B cell (primary cell): ENCODE data around the gene HERPUD1. TPM values are rescaled to one million over a fixed set of nuclear protein-coding genes. Genes with fewer than 3 reads are reported as not detected.
A peak's percentile ranks its signal among the peaks of the same experiment; 100 is the strongest.

Source experiments
- ATAC-seq: fragments of 200-7000 bp; cut with Tn5 transposase; one replicate; pipeline ENCODE4 v1.10.0; 2021; ENCODE audit warnings: low read depth, mild to moderate bottlenecking, moderate number of reproducible peaks, moderate library complexity
- CTCF ChIA-PET: fragments of 350-600 bp; sonication (Branson Sonifier 250); formaldehyde crosslinking; loops from one replicate; lab custom pipeline; 2021; ENCODE audit warnings: antibody characterized with exemption, inconsistent platforms; lab: Charles Lee
- POLR2A ChIA-PET: fragments of 350-600 bp; sonication (Branson Sonifier 250); formaldehyde crosslinking; loops from one replicate; lab custom pipeline; 2021; ENCODE audit warnings: antibody characterized with exemption; lab: Charles Lee
- DNase-seq: peaks from one replicate; pipeline ENCODE4 v3.0.0; 2013
- H2AFZ ChIP-seq: 2 replicates; pipeline ENCODE4 v1.6.1; 2012; ENCODE audit warnings: mild to moderate bottlenecking, low read depth, low read length; ENCODE audit not compliant: insufficient read depth, poor library complexity, severe bottlenecking
- H3K27ac ChIP-seq, 2 donors: 1 replicate in 1 of 2; 2 replicates in 1 of 2; pipeline ENCODE4 v1.5.1; 2012 to 2013; ENCODE audit warnings: low read length in 2 of 2, mild to moderate bottlenecking in 2 of 2, moderate library complexity in 1 of 2
- H3K27me3 ChIP-seq, 4 experiments: fragments of 200-600 bp in 1 of 4; sonication (generic) in 1 of 4; replicated peaks in 1 of 4; 1 replicate in 2 of 4; 2 replicates in 2 of 4; pipeline versions ENCODE4 v1.6.1 to v1.7.0; 2013 to 2016; ENCODE audit warnings: low read length in 3 of 4, mild to moderate bottlenecking in 2 of 4, mixed read lengths in 1 of 4, moderate library complexity in 1 of 4; ENCODE audit not compliant: insufficient read depth in 4 of 4, control insufficient read depth in 3 of 4; ENCODE audit errors: control extremely low read depth in 1 of 4
- H3K36me3 ChIP-seq, 2 experiments: replicated peaks in 1 of 2; 1 replicate in 1 of 2; 2 replicates in 1 of 2; pipeline versions ENCODE4 v1.6.1 to v1.7.1; 2013; ENCODE audit warnings: low read length in 1 of 2; ENCODE audit not compliant: insufficient read depth in 2 of 2, control insufficient read depth in 1 of 2; ENCODE audit errors: control extremely low read depth in 1 of 2, extremely low read depth in 1 of 2
- H3K4me1 ChIP-seq, 2 donors: fragments of 200-600 bp in 1 of 2; sonication (generic) in 1 of 2; 1 replicate in 1 of 2; 2 replicates in 1 of 2; pipeline versions ENCODE4 v1.5.1 to v1.6.1; 2013 to 2017; ENCODE audit warnings: low read length in 2 of 2; ENCODE audit not compliant: control insufficient read depth in 2 of 2, insufficient read depth in 2 of 2
- H3K4me2 ChIP-seq: replicated peaks from 2 replicates; pipeline ENCODE3; 2012; ENCODE audit warnings: mild to moderate bottlenecking, low read depth, low read length; ENCODE audit not compliant: poor library complexity, severe bottlenecking
- H3K4me3 ChIP-seq, 5 experiments: fragments of 200-600 bp in 1 of 5; sonication (generic) in 1 of 5; 1 replicate in 3 of 5; 2 replicates in 2 of 5; pipeline versions ENCODE4 v1.5.1 to v1.7.0; 2011 to 2016; ENCODE audit warnings: low read length in 4 of 5, mild to moderate bottlenecking in 4 of 5, low read depth in 2 of 5, control low read depth in 1 of 5, moderate library complexity in 1 of 5; ENCODE audit not compliant: insufficient read depth in 1 of 5; ENCODE audit errors: control extremely low read depth in 1 of 5, extremely low read depth in 1 of 5
- H3K79me2 ChIP-seq: fragments of 200-600 bp; sonication (generic); one replicate; pipeline ENCODE4 v1.6.0; 2016; ENCODE audit warnings: low read length; ENCODE audit not compliant: control insufficient read depth, insufficient read depth
- H3K9ac ChIP-seq: fragments of 200-600 bp; sonication (generic); 2 replicates; pipeline ENCODE4 v1.6.1; 2017; ENCODE audit warnings: mild to moderate bottlenecking, low read length, moderate library complexity
- H3K9me3 ChIP-seq, 3 donors: one replicate each; pipeline versions ENCODE4 v1.6.1 to v1.7.1; 2013; ENCODE audit warnings: low read length in 2 of 3; ENCODE audit not compliant: control insufficient read depth in 2 of 3, insufficient read depth in 1 of 3; ENCODE audit errors: control extremely low read depth in 1 of 3
- H4K20me1 ChIP-seq: 2 replicates; pipeline ENCODE4 v1.6.0; 2012; ENCODE audit warnings: mild to moderate bottlenecking, low read length; ENCODE audit not compliant: insufficient read depth, control insufficient read depth, poor library complexity, severe bottlenecking
- H3K27ac Mint-ChIP-seq: one replicate; pipeline ENCODE4 v1.8.0; 2021; ENCODE audit warnings: mixed read lengths
- H3K27me3 Mint-ChIP-seq: one replicate; pipeline ENCODE4 v1.8.0; 2021; ENCODE audit warnings: mixed read lengths
- H3K4me1 Mint-ChIP-seq: one replicate; pipeline ENCODE4 v1.8.0; 2021; ENCODE audit warnings: mixed read lengths
- H3K4me3 Mint-ChIP-seq: one replicate; pipeline ENCODE4 v1.8.0; 2021; ENCODE audit warnings: mixed read lengths
- H3K9me3 Mint-ChIP-seq: one replicate; pipeline ENCODE4 v1.8.0; 2022; ENCODE audit warnings: mixed read lengths; ENCODE audit not compliant: insufficient read depth
- EZH2 ChIP-seq: IDR thresholded peaks from 2 replicates; pipeline ENCODE4 v1.6.1; 2012; ENCODE audit warnings: borderline replicate concordance, low read depth, mild to moderate bottlenecking, moderate library complexity, low read length; ENCODE audit not compliant: insufficient read depth, poor library complexity, severe bottlenecking
- WGBS: methylation state at CpG from one replicate; pipeline ENCODE4 v1.1.5; 2013; ENCODE audit warnings: missing lambda C conversion rate; ENCODE audit not compliant: insufficient coverage; 5-methylcytosine and 5-hydroxymethylcytosine counted together
- intact Hi-C: fragments of 100-400 bp; cut with micrococcal nuclease; formaldehyde crosslinking; loops from one replicate; pipeline ENCODE4 v1.10.0; 2022
- polyA plus RNA-seq: library from polyadenylated mRNA; depleted of rRNA; stranded (reverse); fragments of >200 nt; gene quantifications from 2 replicates; pipeline ENCODE4 v1.2.3, GENCODE V29; 2012
- total RNA-seq, 2 donors: library from RNA; stranded (reverse); fragments of 120-200 nt in 1 of 2; gene quantifications; 1 replicate in 1 of 2; 2 replicates in 1 of 2; pipeline versions ENCODE4 v1.2.3 to v1.2.4, GENCODE V29; 2013 to 2022
- TF ChIP-seq, protein P1 (sequence below): fragments of 200-600 bp; IDR thresholded peaks from one replicate; pipeline ENCODE4 v1.8.0; 2022; ENCODE audit warnings: antibody characterized with exemption, mild to moderate bottlenecking

The HERPUD1 gene
- total and polyA plus RNA-seq, 2 donors (not counting 1 experiment from before 2014, with no cell fraction given), result 273 to 1,041 TPM

DNA sequence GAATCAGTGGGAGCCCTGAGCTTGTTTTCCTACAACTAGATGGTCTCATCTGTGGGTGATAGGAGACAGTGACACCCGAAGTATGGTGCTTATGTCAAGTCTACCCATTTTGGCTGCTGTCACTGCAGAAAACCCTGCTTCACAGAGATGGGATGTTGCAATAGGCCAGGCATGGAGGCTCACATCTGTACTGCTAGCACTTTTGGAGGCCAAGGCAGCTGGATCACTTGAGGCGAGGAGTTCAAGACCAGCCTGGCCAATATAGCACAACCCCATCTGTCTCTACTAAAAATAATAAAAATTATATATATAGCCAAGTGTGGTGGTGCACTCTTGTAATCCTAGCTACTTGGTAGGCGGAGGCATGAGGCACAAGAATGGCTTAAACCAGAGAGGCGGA lies 2.3 kb upstream of the HERPUD1 start:
- Histone ChIP-seq H3K4me3 (no peak overlapping the region), H3K9ac (no peak overlapping the region), H3K79me2 (peaks cover 30% of the 10 kb centered on the region), H3K27ac (peak overlapping the region in 1 of 2 donors; percentile 19), H3K9me3 (no peaks in the 10 kb centered on the region), H2AFZ (no peak overlapping the region), H3K36me3 (peaks cover 1 to 11% of the 10 kb centered on the region in 2 experiments), H3K4me1 (peaks cover 43 to 50% of the 10 kb centered on the region in 2 donors), H3K4me2 (no peak overlapping the region), H4K20me1 (peaks cover 26% of the 10 kb centered on the region), H3K27me3 (no peaks in the 10 kb centered on the region)
- ATAC-seq (no peak), DNase-seq (no peak)
- CTCF ChIA-PET, result interaction anchor here (0.9 to 10.8 kb wide), 4 partner anchors 10 to 116 kb away, joined by 3 to 140 read pairs (median 27); partner anchors contain the start of gene SLC12A3
- Mint-ChIP-seq H3K27ac (peak overlapping the region; percentile 61), H3K9me3 (no peaks in the 10 kb centered on the region), H3K4me3 (no peak overlapping the region), H3K4me1 (peaks cover 38% of the 10 kb centered on the region), H3K27me3 (no peaks in the 10 kb centered on the region)
- intact Hi-C loops, result loop anchor here (5.0 to 10.0 kb wide), 3 partner anchors 235 to 502 kb away; partner anchors contain the start of genes AMFR and ARL2BP
- POLR2A ChIA-PET, result interaction anchor here (4.8 to 7.7 kb wide), 4 partner anchors 11 to 61 kb away, joined by 22 to 108 read pairs (median 72); no protein-coding TSS in a partner anchor
- TF ChIP-seq, protein P1, sequence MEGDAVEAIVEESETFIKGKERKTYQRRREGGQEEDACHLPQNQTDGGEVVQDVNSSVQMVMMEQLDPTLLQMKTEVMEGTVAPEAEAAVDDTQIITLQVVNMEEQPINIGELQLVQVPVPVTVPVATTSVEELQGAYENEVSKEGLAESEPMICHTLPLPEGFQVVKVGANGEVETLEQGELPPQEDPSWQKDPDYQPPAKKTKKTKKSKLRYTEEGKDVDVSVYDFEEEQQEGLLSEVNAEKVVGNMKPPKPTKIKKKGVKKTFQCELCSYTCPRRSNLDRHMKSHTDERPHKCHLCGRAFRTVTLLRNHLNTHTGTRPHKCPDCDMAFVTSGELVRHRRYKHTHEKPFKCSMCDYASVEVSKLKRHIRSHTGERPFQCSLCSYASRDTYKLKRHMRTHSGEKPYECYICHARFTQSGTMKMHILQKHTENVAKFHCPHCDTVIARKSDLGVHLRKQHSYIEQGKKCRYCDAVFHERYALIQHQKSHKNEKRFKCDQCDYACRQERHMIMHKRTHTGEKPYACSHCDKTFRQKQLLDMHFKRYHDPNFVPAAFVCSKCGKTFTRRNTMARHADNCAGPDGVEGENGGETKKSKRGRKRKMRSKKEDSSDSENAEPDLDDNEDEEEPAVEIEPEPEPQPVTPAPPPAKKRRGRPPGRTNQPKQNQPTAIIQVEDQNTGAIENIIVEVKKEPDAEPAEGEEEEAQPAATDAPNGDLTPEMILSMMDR, result no peak
- no peak for TF ChIP-seq EZH2
- 65% methylated on average over 3 of the region's 4 CpGs for WGBS
